ENCODE data around the gene MYOCD.

MYOCD gene

GRCh38 chr17:12642034-12642433 is 23.7 kb upstream of the MYOCD start:
- ATAC-seq: no peak

GRCh38 chr17:12643822-12644221 is 21.9 kb upstream of the MYOCD start:
- ATAC-seq: no peak

- no peak for ATAC-seq
Observed at GRCh38 chr17:12644623-12645022, 21.1 kb upstream of the MYOCD start.

- ATAC-seq: no peak
Observed at GRCh38 chr17:12646761-12647422, 18.8 kb upstream of the MYOCD start.

GRCh38 chr17:12648498-12648897 is 17.2 kb upstream of the MYOCD start:
- ATAC-seq: no peak

- no peak for ATAC-seq
Observed at GRCh38 chr17:12655936-12656335, 9.8 kb upstream of the MYOCD start.

GRCh38 chr17:12656354-12656753 is 9.3 kb upstream of the MYOCD start:
- ATAC-seq: no peak

GRCh38 chr17:12659500-12659899 is 6.2 kb upstream of the MYOCD start:
- ATAC-seq: no peak

- no peak for ATAC-seq
Observed at GRCh38 chr17:12664252-12664651, 1.4 kb upstream of the MYOCD start.

- no peak for ATAC-seq
Observed at GRCh38 chr17:12664894-12665262, 812 bp upstream of the MYOCD start.

GRCh38 chr17:12666718-12667117 is 1.0 kb downstream of the MYOCD start:
- ATAC-seq: no peak

GRCh38 chr17:12667299-12667958 is 1.7 kb downstream of the MYOCD start:
- no peak for ATAC-seq

- no peak for ATAC-seq
Observed at GRCh38 chr17:12671906-12672305, 6.2 kb downstream of the MYOCD start.

- no peak for ATAC-seq
Observed at GRCh38 chr17:12672947-12673346, 7.3 kb downstream of the MYOCD start.

GRCh38 chr17:12673788-12674187 is 8.1 kb downstream of the MYOCD start:
- no peak for ATAC-seq

- no peak for ATAC-seq
Observed at GRCh38 chr17:12680407-12680897, 14.8 kb downstream of the MYOCD start.

GRCh38 chr17:12680993-12681392 is 15.3 kb downstream of the MYOCD start:
- ATAC-seq: no peak

GRCh38 chr17:12683299-12683698 is 17.6 kb downstream of the MYOCD start:
- ATAC-seq: no peak

GRCh38 chr17:12686486-12686885 is 20.8 kb downstream of the MYOCD start:
- no peak for ATAC-seq

- ATAC-seq: no peak
Observed at GRCh38 chr17:12688382-12688781, 22.7 kb downstream of the MYOCD start.

GRCh38 chr17:12691173-12691572 is 25.5 kb downstream of the MYOCD start:
- no peak for ATAC-seq

- no peak for ATAC-seq
Observed at GRCh38 chr17:12693640-12694039, 27.9 kb downstream of the MYOCD start.

GRCh38 chr17:12706070-12706469 is 40.4 kb downstream of the MYOCD start:
- ATAC-seq: no peak

- no peak for ATAC-seq
Observed at GRCh38 chr17:12709063-12709462, 43.4 kb downstream of the MYOCD start.

- no peak for ATAC-seq
Observed at GRCh38 chr17:12712415-12712814, 46.7 kb downstream of the MYOCD start.
